ENCODE measurements around the gene ACAA1. TPM values are rescaled to one million over a fixed set of nuclear protein-coding genes. Genes with fewer than 3 reads are reported as not detected.

The ACAA1 gene
- total and polyA plus RNA-seq, 2 of the 13 experiments (the other 11 are each of a cell fraction or from before 2014, with no cell fraction given), result 60.8 to 188 TPM

- peak; percentile 96; the same call in 1 of the 2 replicates for TF ChIP-seq CAMTA2 (CRISPR knock-in tag; IDR thresholded peaks at IDR 0.05; ENCODE audit: borderline replicate concordance)
- peak; percentile 79 for TF ChIP-seq ZBTB7A (CRISPR knock-in tag; IDR thresholded peaks at IDR 0.05)
- TF ChIP-seq MYC (CRISPR knock-in tag; IDR thresholded peaks at IDR 0.05; ENCODE audit: borderline replicate concordance), result peak; percentile 73
- TF ChIP-seq ZNF775 (CRISPR knock-in tag; IDR thresholded peaks at IDR 0.05; ENCODE audit: borderline replicate concordance), result 0 out of 2 replicates have a peak, but pooled peaks have one; percentile 27
- peak; percentile 92 for TF ChIP-seq ZNF878 (CRISPR knock-in tag; IDR thresholded peaks at IDR 0.05)
- peak; percentile 97 for TF ChIP-seq SP4 (CRISPR knock-in tag; IDR thresholded peaks at IDR 0.05)
- TF ChIP-seq REL (CRISPR knock-in tag; conservative IDR thresholded peaks at IDR 0.05), result no peak
- 0 out of 2 replicates have a peak, but pooled peaks have one; percentile 44 for TF ChIP-seq ZNF782 (CRISPR knock-in tag; IDR thresholded peaks at IDR 0.05; ENCODE audit: borderline replicate concordance)
- peak; percentile 69 for TF ChIP-seq ZNF407 (CRISPR knock-in tag; IDR thresholded peaks at IDR 0.05; ENCODE audit: not compliant biosample characterization)
- TF ChIP-seq ZNF225 (CRISPR knock-in tag; IDR thresholded peaks at IDR 0.05), result no peak
- no peak for TF ChIP-seq SIX1 (CRISPR knock-in tag; IDR thresholded peaks at IDR 0.05; ENCODE audit: borderline replicate concordance)
- TF ChIP-seq KDM2A (CRISPR knock-in tag; IDR thresholded peaks at IDR 0.05; ENCODE audit: borderline replicate concordance, low read depth), result peak; percentile 76
- TF ChIP-seq RFX3 (CRISPR knock-in tag; IDR thresholded peaks at IDR 0.05), result no peak
- TF ChIP-seq ZNF513 (CRISPR knock-in tag; conservative IDR thresholded peaks at IDR 0.05), result no peak
- no peak for TF ChIP-seq ZNF704 (CRISPR knock-in tag; IDR thresholded peaks at IDR 0.05; ENCODE audit: borderline replicate concordance)
These were observed 28.2 kb upstream of the ACAA1 start, which contains the start of gene OXSR1 (continued) for GRCh38 chr3:38164952-38165721.
